WI38 (cell line): ENCODE data around the gene GATAD1.
"Not testable (repeated sequence)": the region's sequence is repeated elsewhere in the genome, so short reads cannot be mapped to it uniquely, and the experiment has no call there.

Experiments
- H3K4me3 ChIP-seq: 2 replicates; pipeline ENCODE4 v1.5.1; 2011; ENCODE audit warnings: low read depth, mild to moderate bottlenecking, control low read depth, low read length
- TF ChIP-seq, protein P1 (sequence below): IDR thresholded peaks from 2 replicates; pipeline ENCODE4 v1.5.1; 2012; ENCODE audit warnings: low read depth, mild to moderate bottlenecking, control low read depth, low read length

Gene GATAD1

DNA sequence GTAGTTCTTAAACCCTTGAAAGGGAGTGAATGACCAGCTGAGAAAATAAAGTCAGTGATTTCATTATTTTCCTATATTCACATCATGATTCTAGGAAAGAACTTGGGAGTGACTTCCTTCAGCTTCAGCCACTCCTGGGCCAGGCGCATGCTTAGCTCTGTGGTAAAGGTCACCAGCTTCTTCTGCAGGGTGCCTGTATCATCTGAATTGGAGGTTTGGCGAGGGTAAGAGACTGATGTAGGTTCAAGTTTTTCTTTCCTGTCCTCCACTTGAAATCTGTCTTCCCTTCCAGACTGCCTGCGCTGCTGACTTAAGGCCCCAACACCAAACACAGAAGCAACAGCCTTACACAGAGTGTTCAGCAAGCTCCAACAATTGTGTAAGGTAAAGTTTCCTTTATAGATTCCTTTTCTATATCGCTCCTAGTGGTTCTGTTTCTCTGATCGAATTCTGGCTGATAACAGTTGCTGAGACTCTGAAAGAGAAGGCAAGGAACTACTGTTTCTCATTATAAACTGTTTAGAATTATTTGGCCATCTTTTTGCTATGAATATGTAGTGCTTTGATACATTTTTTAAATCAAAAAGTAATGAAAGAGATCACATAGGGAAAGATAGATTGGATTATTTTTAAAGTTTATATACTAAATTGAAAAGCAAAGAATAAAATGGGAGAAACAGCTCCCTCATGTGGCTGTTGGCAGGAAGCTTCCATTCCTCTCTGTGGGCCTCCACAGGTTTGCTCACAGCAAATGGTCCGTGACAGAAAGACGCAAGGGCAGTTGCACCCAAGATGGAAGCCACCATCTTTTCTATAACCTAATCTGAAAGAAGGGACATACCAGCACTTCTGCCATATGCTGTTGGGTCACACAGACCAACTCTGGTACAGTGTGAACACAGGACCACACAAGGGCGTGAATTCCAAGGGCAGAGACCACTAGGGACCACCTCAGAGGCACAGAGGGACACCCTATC lies 14.0 kb downstream of the GATAD1 start:
- H3K4me3 ChIP-seq, result no peak overlapping the region
- TF ChIP-seq, protein P1, sequence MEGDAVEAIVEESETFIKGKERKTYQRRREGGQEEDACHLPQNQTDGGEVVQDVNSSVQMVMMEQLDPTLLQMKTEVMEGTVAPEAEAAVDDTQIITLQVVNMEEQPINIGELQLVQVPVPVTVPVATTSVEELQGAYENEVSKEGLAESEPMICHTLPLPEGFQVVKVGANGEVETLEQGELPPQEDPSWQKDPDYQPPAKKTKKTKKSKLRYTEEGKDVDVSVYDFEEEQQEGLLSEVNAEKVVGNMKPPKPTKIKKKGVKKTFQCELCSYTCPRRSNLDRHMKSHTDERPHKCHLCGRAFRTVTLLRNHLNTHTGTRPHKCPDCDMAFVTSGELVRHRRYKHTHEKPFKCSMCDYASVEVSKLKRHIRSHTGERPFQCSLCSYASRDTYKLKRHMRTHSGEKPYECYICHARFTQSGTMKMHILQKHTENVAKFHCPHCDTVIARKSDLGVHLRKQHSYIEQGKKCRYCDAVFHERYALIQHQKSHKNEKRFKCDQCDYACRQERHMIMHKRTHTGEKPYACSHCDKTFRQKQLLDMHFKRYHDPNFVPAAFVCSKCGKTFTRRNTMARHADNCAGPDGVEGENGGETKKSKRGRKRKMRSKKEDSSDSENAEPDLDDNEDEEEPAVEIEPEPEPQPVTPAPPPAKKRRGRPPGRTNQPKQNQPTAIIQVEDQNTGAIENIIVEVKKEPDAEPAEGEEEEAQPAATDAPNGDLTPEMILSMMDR, result peak; percentile 83

- TF ChIP-seq, protein P1, result no peak
- H3K4me3 ChIP-seq, result no peak overlapping the region
These were observed 15.3 kb downstream of the GATAD1 start for GRCh38 chr7:92462560-92462959.

GRCh38 chr7:92464515-92464914 lies 17.2 kb downstream of the GATAD1 start:
- TF ChIP-seq, protein P1, result no peak
- no peak overlapping the region for H3K4me3 ChIP-seq

DNA sequence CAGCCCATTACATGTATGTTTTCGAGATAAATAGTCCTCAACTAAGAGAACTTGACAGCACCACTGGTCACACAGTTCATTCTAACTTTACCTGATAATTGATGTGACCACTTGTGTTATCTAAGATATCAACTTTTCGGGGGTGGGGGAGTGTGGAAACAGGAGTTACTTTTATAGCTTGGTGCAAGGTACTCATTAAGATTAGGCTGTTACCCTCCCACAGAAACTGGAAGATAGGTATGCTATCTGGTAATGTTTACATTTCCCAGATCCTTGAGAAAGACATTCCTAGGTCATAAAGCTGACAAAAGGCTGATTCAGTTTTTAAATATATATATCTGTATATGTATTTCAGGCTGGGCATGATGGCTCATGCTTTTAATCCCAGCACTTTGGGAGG lies 19.4 kb downstream of the GATAD1 start:
- TF ChIP-seq, protein P1, result no peak
- no peak overlapping the region for H3K4me3 ChIP-seq

DNA sequence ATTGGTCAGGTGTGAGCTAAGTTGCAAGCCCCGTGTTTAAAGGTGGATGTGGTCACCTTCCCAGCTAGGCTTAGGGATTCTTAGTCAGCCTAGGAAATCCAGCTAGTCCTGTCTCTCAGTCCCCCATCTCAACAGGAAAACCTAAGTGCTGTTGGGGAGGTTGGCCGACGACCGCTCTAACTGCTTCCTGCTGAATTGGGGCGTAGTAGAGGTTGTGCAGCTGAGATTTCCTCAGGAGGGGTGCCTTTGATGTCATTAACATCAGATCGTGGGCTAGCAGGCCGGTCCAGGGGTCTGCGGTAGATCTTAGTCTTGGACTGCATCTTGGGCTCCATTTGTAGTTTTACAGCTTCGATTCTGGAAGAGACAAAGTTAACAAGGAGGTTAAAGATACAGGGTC lies 21.3 kb downstream of the GATAD1 start:
- H3K4me3 ChIP-seq, result not testable (repeated sequence)

- not testable (repeated sequence) for H3K4me3 ChIP-seq
These were observed 26.7 kb downstream of the GATAD1 start for GRCh38 chr7:92473989-92474388.

DNA sequence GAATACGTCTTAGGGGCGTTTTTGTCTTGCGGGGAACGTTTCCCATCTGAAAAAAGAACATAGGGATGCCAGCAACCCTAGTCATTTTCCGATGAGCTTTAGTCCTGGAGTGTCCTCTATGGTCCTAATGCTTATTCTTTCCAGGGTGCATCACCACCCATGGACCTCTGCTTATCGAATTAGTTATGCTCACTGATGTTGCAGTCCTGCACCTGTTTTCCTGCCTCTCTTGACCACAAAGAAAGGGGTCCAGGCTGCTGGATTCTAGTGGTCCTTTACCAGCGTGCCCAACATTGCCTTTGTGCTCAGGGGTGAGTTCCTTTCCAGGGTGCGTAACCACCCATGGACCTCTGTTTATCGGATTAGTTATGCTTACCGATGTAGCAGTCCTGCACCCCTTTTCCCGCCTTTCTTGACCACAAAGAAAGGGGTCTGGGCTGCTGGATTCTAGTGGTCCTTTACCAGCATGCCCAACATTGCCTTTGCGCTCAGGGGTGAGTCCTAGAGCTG lies 28.0 kb downstream of the GATAD1 start:
- not testable (repeated sequence) for H3K4me3 ChIP-seq

DNA sequence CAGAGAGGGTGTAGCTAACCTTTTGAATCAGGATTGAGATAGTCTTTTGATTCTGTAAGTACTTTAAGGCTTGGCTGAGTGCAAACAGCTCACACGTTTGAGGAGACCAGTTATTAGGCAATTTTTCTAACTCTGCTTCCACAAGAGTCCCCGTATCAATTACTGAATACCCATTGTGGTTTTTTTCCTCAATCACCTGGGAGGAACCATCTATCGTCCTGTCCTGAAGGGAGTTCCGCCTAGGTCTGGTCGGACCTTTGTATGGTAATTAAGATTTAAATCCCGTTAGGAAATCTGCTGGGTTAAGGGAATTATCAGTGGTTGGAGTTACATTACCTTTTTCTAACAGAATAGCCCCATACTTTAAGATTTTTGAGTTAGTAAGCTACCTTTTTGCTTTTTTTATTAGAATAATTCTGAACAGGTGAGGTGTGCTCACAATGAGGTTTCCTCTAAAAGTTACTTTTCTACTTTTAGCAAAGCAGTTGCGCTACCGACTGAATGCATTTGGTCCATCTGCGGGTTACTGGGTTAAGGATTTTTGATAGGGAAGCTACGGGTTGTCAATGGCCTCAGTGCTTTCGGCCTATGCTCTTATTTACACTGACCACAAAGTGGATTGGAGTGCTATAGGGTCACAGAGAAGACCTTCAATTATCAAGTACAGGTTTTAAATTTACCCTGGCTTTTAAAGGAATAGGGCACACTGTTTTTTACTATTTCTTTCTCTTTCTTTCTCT lies 28.7 kb downstream of the GATAD1 start:
- H3K4me3 ChIP-seq, result not testable (repeated sequence)

GRCh38 chr7:92477681-92478080 lies 30.4 kb downstream of the GATAD1 start, which contains the start of gene ERVW-1:
Gene ERVW-1 (minus strand): TSS chr7:92477946. CDS start chr7:92470381, 7,565 bp downstream.
- H3K4me3 ChIP-seq, result not testable (repeated sequence)
